ENCODE measurements around the gene MKKS.

DNA sequence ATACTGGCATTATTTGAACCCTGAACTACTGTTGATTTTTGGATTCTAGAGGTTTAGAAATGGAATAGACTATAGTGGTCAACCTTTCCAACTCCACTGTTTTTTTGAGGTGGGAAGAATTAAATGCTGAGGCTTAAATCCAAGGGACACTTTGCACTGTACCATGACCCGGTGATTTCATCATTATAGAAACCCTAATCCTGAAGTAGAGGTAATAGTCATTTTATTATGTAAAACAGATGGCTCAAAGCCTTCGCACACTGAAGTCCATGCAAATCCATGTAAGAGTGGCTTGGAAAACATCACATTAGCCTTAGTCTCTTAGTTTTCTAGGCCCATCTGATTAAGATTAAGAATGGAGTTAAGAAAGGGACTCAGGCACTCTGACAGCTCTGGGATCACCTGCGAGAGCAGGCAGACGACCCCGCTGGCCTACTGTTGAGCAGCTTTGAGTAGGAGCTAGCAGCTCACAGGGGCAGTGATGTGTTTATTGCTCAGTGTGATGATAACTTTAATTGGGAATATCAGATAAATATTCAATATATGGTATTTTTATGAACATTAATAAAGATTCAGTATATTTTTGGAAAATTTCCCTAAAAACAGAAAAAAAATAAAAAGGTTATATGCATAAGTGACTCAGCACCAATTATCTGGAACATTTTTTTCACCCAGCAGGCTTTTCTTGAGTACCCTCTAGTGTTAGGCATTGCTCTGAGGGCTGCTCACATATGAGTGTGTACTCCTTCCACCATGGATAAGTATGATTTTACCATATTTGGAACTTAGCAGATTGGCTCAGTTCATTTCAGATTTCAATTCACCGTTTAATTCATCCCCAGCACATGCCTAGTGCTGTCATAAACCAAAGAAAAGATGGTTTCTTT is 14.5 kb upstream of the MKKS start:
- TF ChIP-seq CTCF (IDR thresholded peaks at IDR 0.05 in 8 of 11, conservative IDR thresholded peaks at IDR 0.05 in 3 of 11) (no peak), POLR2A (IDR thresholded peaks at IDR 0.05) (no peak), POLR2AphosphoS5 (IDR thresholded peaks at IDR 0.05) (no peak)
